ENCODE data around the gene SCAMP2.

Gene SCAMP2

GRCh38 chr15:74794248-74794969 lies 78.8 kb downstream of the SCAMP2 start:
- no peak for DNase-seq (ENCODE audit: low spot score)

Data from putamen (tissue), 1 donor.